B cell (primary cell): ENCODE results near the gene PSMB10. TPM values are rescaled to one million over a fixed set of nuclear protein-coding genes. Genes with fewer than 3 reads are reported as not detected.

Experiments used
- ATAC-seq: fragments of 200-7000 bp; cut with Tn5 transposase; one replicate; pipeline ENCODE4 v1.10.0; 2021; ENCODE audit warnings: low read depth, mild to moderate bottlenecking, moderate number of reproducible peaks, moderate library complexity
- CTCF ChIA-PET: fragments of 350-600 bp; sonication (Branson Sonifier 250); formaldehyde crosslinking; loops from one replicate; lab custom pipeline; 2021; ENCODE audit warnings: antibody characterized with exemption, inconsistent platforms; lab: Charles Lee
- POLR2A ChIA-PET: fragments of 350-600 bp; sonication (Branson Sonifier 250); formaldehyde crosslinking; loops from one replicate; lab custom pipeline; 2021; ENCODE audit warnings: antibody characterized with exemption; lab: Charles Lee
- DNase-seq: peaks from one replicate; pipeline ENCODE4 v3.0.0; 2013
- H2AFZ ChIP-seq: 2 replicates; pipeline ENCODE4 v1.6.1; 2012; ENCODE audit warnings: mild to moderate bottlenecking, low read depth, low read length; ENCODE audit not compliant: insufficient read depth, poor library complexity, severe bottlenecking
- H3K27ac ChIP-seq, 2 donors: 1 replicate in 1 of 2; 2 replicates in 1 of 2; pipeline ENCODE4 v1.5.1; 2012 to 2013; ENCODE audit warnings: low read length in 2 of 2, mild to moderate bottlenecking in 2 of 2, moderate library complexity in 1 of 2
- H3K27me3 ChIP-seq, 4 experiments: fragments of 200-600 bp in 1 of 4; sonication (generic) in 1 of 4; replicated peaks in 1 of 4; 1 replicate in 2 of 4; 2 replicates in 2 of 4; pipeline versions ENCODE4 v1.6.1 to v1.7.0; 2013 to 2016; ENCODE audit warnings: low read length in 3 of 4, mild to moderate bottlenecking in 2 of 4, mixed read lengths in 1 of 4, moderate library complexity in 1 of 4; ENCODE audit not compliant: insufficient read depth in 4 of 4, control insufficient read depth in 3 of 4; ENCODE audit errors: control extremely low read depth in 1 of 4
- H3K36me3 ChIP-seq, 2 experiments: replicated peaks in 1 of 2; 1 replicate in 1 of 2; 2 replicates in 1 of 2; pipeline versions ENCODE4 v1.6.1 to v1.7.1; 2013; ENCODE audit warnings: low read length in 1 of 2; ENCODE audit not compliant: insufficient read depth in 2 of 2, control insufficient read depth in 1 of 2; ENCODE audit errors: control extremely low read depth in 1 of 2, extremely low read depth in 1 of 2
- H3K4me1 ChIP-seq, 2 donors: fragments of 200-600 bp in 1 of 2; sonication (generic) in 1 of 2; 1 replicate in 1 of 2; 2 replicates in 1 of 2; pipeline versions ENCODE4 v1.5.1 to v1.6.1; 2013 to 2017; ENCODE audit warnings: low read length in 2 of 2; ENCODE audit not compliant: control insufficient read depth in 2 of 2, insufficient read depth in 2 of 2
- H3K4me2 ChIP-seq: replicated peaks from 2 replicates; pipeline ENCODE3; 2012; ENCODE audit warnings: mild to moderate bottlenecking, low read depth, low read length; ENCODE audit not compliant: poor library complexity, severe bottlenecking
- H3K4me3 ChIP-seq, 5 experiments: fragments of 200-600 bp in 1 of 5; sonication (generic) in 1 of 5; 1 replicate in 3 of 5; 2 replicates in 2 of 5; pipeline versions ENCODE4 v1.5.1 to v1.7.0; 2011 to 2016; ENCODE audit warnings: low read length in 4 of 5, mild to moderate bottlenecking in 4 of 5, low read depth in 2 of 5, control low read depth in 1 of 5, moderate library complexity in 1 of 5; ENCODE audit not compliant: insufficient read depth in 1 of 5; ENCODE audit errors: control extremely low read depth in 1 of 5, extremely low read depth in 1 of 5
- H3K79me2 ChIP-seq: fragments of 200-600 bp; sonication (generic); one replicate; pipeline ENCODE4 v1.6.0; 2016; ENCODE audit warnings: low read length; ENCODE audit not compliant: control insufficient read depth, insufficient read depth
- H3K9ac ChIP-seq: fragments of 200-600 bp; sonication (generic); 2 replicates; pipeline ENCODE4 v1.6.1; 2017; ENCODE audit warnings: mild to moderate bottlenecking, low read length, moderate library complexity
- H3K9me3 ChIP-seq, 3 donors: one replicate each; pipeline versions ENCODE4 v1.6.1 to v1.7.1; 2013; ENCODE audit warnings: low read length in 2 of 3; ENCODE audit not compliant: control insufficient read depth in 2 of 3, insufficient read depth in 1 of 3; ENCODE audit errors: control extremely low read depth in 1 of 3
- H4K20me1 ChIP-seq: 2 replicates; pipeline ENCODE4 v1.6.0; 2012; ENCODE audit warnings: mild to moderate bottlenecking, low read length; ENCODE audit not compliant: insufficient read depth, control insufficient read depth, poor library complexity, severe bottlenecking
- H3K27ac Mint-ChIP-seq: one replicate; pipeline ENCODE4 v1.8.0; 2021; ENCODE audit warnings: mixed read lengths
- H3K27me3 Mint-ChIP-seq: one replicate; pipeline ENCODE4 v1.8.0; 2021; ENCODE audit warnings: mixed read lengths
- H3K4me1 Mint-ChIP-seq: one replicate; pipeline ENCODE4 v1.8.0; 2021; ENCODE audit warnings: mixed read lengths
- H3K4me3 Mint-ChIP-seq: one replicate; pipeline ENCODE4 v1.8.0; 2021; ENCODE audit warnings: mixed read lengths
- H3K9me3 Mint-ChIP-seq: one replicate; pipeline ENCODE4 v1.8.0; 2022; ENCODE audit warnings: mixed read lengths; ENCODE audit not compliant: insufficient read depth
- EZH2 ChIP-seq: IDR thresholded peaks from 2 replicates; pipeline ENCODE4 v1.6.1; 2012; ENCODE audit warnings: borderline replicate concordance, low read depth, mild to moderate bottlenecking, moderate library complexity, low read length; ENCODE audit not compliant: insufficient read depth, poor library complexity, severe bottlenecking
- WGBS: methylation state at CpG from one replicate; pipeline ENCODE4 v1.1.5; 2013; ENCODE audit warnings: missing lambda C conversion rate; ENCODE audit not compliant: insufficient coverage; 5-methylcytosine and 5-hydroxymethylcytosine counted together
- intact Hi-C: fragments of 100-400 bp; cut with micrococcal nuclease; formaldehyde crosslinking; loops from one replicate; pipeline ENCODE4 v1.10.0; 2022
- polyA plus RNA-seq: library from polyadenylated mRNA; depleted of rRNA; stranded (reverse); fragments of >200 nt; gene quantifications from 2 replicates; pipeline ENCODE4 v1.2.3, GENCODE V29; 2012
- total RNA-seq, 2 donors: library from RNA; stranded (reverse); fragments of 120-200 nt in 1 of 2; gene quantifications; 1 replicate in 1 of 2; 2 replicates in 1 of 2; pipeline versions ENCODE4 v1.2.3 to v1.2.4, GENCODE V29; 2013 to 2022
- TF ChIP-seq, protein P1 (sequence below): fragments of 200-600 bp; IDR thresholded peaks from one replicate; pipeline ENCODE4 v1.8.0; 2022; ENCODE audit warnings: antibody characterized with exemption, mild to moderate bottlenecking

PSMB10 gene
- total and polyA plus RNA-seq, 2 donors (not counting 1 experiment from before 2014, with no cell fraction given): 167 to 176 TPM

DNA sequence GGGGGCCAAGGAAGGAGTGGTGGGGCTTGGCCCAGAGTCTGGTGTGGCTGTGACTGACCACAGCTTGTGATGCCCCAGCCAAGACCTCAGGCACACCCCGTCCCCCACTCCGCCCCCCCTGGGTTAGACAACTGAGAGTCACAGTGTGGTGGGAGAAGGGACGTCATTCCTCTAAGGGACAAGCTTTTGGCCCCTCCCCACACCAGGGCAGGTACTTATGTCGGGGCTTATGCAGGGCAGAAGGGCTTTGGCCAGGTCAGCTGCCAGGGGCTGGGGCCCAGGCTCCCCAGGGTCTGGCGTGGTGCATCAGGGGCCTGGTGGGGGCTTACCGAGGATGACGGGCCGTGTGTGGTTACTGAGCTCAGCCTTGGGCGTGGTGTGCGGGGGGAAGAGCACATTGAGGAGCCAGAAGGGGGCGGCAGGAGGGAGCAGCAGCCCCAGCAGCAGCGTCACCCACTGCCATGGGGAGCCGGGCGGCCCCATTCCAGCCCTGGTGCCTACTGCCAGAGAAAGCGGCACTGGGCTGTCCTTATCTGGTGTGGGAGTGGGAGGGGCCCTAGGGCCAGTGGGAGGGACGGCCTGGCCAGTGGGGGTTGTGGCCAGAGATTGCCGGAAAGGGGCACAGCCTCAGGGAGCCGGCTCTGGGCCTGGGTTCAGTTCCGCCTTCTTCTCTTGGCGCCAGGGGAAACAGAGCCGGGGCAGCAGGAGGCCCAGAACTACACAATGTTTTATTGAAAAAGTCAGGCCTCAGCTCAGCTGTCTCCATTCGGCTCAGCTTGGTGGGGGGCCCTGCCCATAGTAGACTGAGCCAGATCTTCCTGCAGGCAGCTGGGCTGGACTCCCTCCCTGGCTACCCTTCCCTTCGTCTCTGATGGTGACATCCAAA is 7.2 kb upstream of the PSMB10 start, which contains the start of gene LCAT:
TSS of gene LCAT (minus strand) at position 502 of the 886 bp plus-strand sequence. CDS start at position 483, 19 bp downstream.
- Mint-ChIP-seq H3K4me1 (peaks cover 14% of the 10 kb centered on the region), H3K4me3 (no peak within 1 kb of the TSS), H3K27me3 (no peaks in the 10 kb centered on the region), H3K9me3 (no peaks in the 10 kb centered on the region), H3K27ac (no peak within 1 kb of the TSS)
- peaks cover 11% of the 10 kb centered on the region for H4K20me1 ChIP-seq
- WGBS: 93% methylated on average over 22 of the region's 23 CpGs
- H3K9me3 ChIP-seq: no peaks in the 10 kb centered on the region
- H3K9ac ChIP-seq: no peak within 1 kb of the TSS
- ATAC-seq (no peak), DNase-seq (no peak)
- H3K79me2 ChIP-seq: peaks cover 52% of the 10 kb centered on the region
- CTCF ChIA-PET: interaction anchor here (0.6 to 2.9 kb wide), 4 partner anchors 16 to 229 kb away, joined by 3 to 12 read pairs (median 5); partner anchors contain the start of gene NRN1L
- intact Hi-C loops: no loop called here
- H3K4me2 ChIP-seq: no peak within 1 kb of the TSS
- no peaks in the 10 kb centered on the region for H3K27me3 ChIP-seq
- H2AFZ ChIP-seq: no peak within 1 kb of the TSS
- TF ChIP-seq, protein P1, sequence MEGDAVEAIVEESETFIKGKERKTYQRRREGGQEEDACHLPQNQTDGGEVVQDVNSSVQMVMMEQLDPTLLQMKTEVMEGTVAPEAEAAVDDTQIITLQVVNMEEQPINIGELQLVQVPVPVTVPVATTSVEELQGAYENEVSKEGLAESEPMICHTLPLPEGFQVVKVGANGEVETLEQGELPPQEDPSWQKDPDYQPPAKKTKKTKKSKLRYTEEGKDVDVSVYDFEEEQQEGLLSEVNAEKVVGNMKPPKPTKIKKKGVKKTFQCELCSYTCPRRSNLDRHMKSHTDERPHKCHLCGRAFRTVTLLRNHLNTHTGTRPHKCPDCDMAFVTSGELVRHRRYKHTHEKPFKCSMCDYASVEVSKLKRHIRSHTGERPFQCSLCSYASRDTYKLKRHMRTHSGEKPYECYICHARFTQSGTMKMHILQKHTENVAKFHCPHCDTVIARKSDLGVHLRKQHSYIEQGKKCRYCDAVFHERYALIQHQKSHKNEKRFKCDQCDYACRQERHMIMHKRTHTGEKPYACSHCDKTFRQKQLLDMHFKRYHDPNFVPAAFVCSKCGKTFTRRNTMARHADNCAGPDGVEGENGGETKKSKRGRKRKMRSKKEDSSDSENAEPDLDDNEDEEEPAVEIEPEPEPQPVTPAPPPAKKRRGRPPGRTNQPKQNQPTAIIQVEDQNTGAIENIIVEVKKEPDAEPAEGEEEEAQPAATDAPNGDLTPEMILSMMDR: no peak
- no peak for TF ChIP-seq EZH2
- POLR2A ChIA-PET: interaction anchor here (0.5 to 0.6 kb wide), 3 partner anchors 23 to 130 kb away, joined by 3 to 7 read pairs (median 3); no protein-coding TSS in a partner anchor
- H3K27ac ChIP-seq: no peak within 1 kb of the TSS
- peaks cover 10 to 24% of the 10 kb centered on the region in 2 donors for H3K4me1 ChIP-seq
- no peak within 1 kb of the TSS for H3K4me3 ChIP-seq
- peaks cover 0 to 9% of the 10 kb centered on the region in 2 experiments for H3K36me3 ChIP-seq
